Sigmoid colon (tissue), 4 donors: ENCODE results near the gene SCRN1.
A peak's percentile ranks its signal among the peaks of the same experiment; 100 is the strongest.

Source experiments
- POLR2A ChIP-seq, 2 donors: fragments of 450-650 bp; IDR thresholded peaks; one replicate each; pipeline ENCODE4 v1.6.1; 2016; ENCODE audit warnings: antibody characterized with exemption in 2 of 2, mild to moderate bottlenecking in 2 of 2, moderate library complexity in 2 of 2
- POLR2AphosphoS5 ChIP-seq, 4 donors: sonication (generic); formaldehyde crosslinking; IDR thresholded peaks; one replicate each; pipeline ENCODE4 v1.6.1; 2017; ENCODE audit warnings: antibody characterized with exemption in 4 of 4
- TF ChIP-seq, protein P1 (sequence below), 4 experiments: fragments of 450-650 bp in 3 of 4; fragments of 200-600 bp in 1 of 4; IDR thresholded peaks; one replicate each; pipeline ENCODE4 v1.5.1; 2016 to 2019; ENCODE audit warnings: antibody characterized with exemption in 4 of 4, mild to moderate bottlenecking in 3 of 4, moderate library complexity in 2 of 4

DNA sequence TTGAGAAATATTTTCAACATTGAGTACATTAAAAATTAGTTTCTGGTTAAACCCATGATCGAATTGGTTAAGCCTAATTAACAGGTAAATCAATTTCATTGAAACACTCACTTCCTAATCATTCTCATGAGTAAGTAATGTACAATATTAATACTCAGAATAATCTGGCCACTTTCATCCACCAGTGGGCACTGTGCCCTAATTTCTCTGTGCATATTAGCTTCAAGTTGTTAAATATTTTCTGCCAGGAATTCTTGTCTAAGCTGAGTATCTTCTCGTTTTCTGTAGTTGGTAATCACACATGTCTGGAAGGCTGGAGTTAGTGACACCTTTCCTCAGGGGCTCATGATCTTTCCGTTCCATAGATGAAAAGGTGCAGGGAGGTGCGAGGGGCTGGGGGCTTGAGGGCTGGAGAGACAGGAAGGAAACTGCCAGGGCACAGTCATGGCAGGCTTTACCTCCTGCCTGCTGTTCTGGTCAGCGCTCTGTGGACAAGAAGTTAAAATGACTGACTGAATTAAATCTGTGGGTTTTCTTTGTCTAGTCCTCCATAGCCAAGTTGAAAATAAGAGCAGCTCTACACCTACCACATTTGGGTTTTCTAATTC lies 111.4 kb downstream of the SCRN1 start:
- TF ChIP-seq, protein P1, sequence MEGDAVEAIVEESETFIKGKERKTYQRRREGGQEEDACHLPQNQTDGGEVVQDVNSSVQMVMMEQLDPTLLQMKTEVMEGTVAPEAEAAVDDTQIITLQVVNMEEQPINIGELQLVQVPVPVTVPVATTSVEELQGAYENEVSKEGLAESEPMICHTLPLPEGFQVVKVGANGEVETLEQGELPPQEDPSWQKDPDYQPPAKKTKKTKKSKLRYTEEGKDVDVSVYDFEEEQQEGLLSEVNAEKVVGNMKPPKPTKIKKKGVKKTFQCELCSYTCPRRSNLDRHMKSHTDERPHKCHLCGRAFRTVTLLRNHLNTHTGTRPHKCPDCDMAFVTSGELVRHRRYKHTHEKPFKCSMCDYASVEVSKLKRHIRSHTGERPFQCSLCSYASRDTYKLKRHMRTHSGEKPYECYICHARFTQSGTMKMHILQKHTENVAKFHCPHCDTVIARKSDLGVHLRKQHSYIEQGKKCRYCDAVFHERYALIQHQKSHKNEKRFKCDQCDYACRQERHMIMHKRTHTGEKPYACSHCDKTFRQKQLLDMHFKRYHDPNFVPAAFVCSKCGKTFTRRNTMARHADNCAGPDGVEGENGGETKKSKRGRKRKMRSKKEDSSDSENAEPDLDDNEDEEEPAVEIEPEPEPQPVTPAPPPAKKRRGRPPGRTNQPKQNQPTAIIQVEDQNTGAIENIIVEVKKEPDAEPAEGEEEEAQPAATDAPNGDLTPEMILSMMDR (IDR thresholded peaks at IDR 0.05), result peak in 2 of 4 experiments; percentile 34 to 47
- TF ChIP-seq POLR2AphosphoS5 (IDR thresholded peaks at IDR 0.05) (no peak), POLR2A (IDR thresholded peaks at IDR 0.05) (no peak)
